Amniotic epithelial cell (primary cell): ENCODE measurements around the gene SGCD.

Source experiments
- DNase-seq: peaks from one replicate; pipeline ENCODE4 v3.0.0-alpha.2; 2010; ENCODE audit warnings: low read depth

Gene SGCD

GRCh38 chr5:156695774-156696173, 368.8 kb downstream of the SGCD start:
- no peak for DNase-seq

- no peak for DNase-seq
Observed at GRCh38 chr5:156698323-156698722, 371.4 kb downstream of the SGCD start.

GRCh38 chr5:156699147-156699546, 372.2 kb downstream of the SGCD start:
- no peak for DNase-seq

- no peak for DNase-seq
Observed at GRCh38 chr5:156704139-156704538, 377.2 kb downstream of the SGCD start.

GRCh38 chr5:156706631-156707030, 379.7 kb downstream of the SGCD start:
- DNase-seq = no peak

- DNase-seq = no peak
Observed at GRCh38 chr5:156707750-156708149, 380.8 kb downstream of the SGCD start.

GRCh38 chr5:156715287-156715686, 388.3 kb downstream of the SGCD start:
- DNase-seq = no peak

GRCh38 chr5:156716591-156717380, 389.8 kb downstream of the SGCD start:
- DNase-seq = no peak

- DNase-seq = no peak
Observed at GRCh38 chr5:156718985-156719384, 392.0 kb downstream of the SGCD start.

GRCh38 chr5:156722358-156722757, 395.4 kb downstream of the SGCD start:
- no peak for DNase-seq

- no peak for DNase-seq
Observed at GRCh38 chr5:156735477-156735876, 408.5 kb downstream of the SGCD start.

- no peak for DNase-seq
Observed at GRCh38 chr5:156741516-156741915, 414.6 kb downstream of the SGCD start.

- no peak for DNase-seq
Observed at GRCh38 chr5:156753846-156754245, 426.9 kb downstream of the SGCD start.

GRCh38 chr5:156755421-156756087, 428.6 kb downstream of the SGCD start:
- no peak for DNase-seq

- no peak for DNase-seq
Observed at GRCh38 chr5:156758011-156758791, 431.2 kb downstream of the SGCD start.

GRCh38 chr5:156759156-156759555, 432.2 kb downstream of the SGCD start:
- no peak for DNase-seq

- DNase-seq = no peak
Observed at GRCh38 chr5:156762771-156763170, 435.8 kb downstream of the SGCD start.

GRCh38 chr5:156764176-156764971, 437.4 kb downstream of the SGCD start:
- DNase-seq = no peak

- DNase-seq = no peak
Observed at GRCh38 chr5:156774273-156774672, 447.3 kb downstream of the SGCD start.

GRCh38 chr5:156778139-156778706, 451.3 kb downstream of the SGCD start:
- no peak for DNase-seq

- DNase-seq = no peak
Observed at GRCh38 chr5:156778752-156779151, 451.8 kb downstream of the SGCD start.

GRCh38 chr5:156779436-156779835, 452.5 kb downstream of the SGCD start:
- no peak for DNase-seq
